Loucy (cell line): Measurements from ENCODE around the gene AKT1S1.

Experiments
- H2AFZ ChIP-seq: fragments of 200-600 bp; sonication (generic); 2 replicates; pipeline ENCODE4 v1.6.0; 2016; ENCODE audit warnings: antibody characterized with exemption, mild to moderate bottlenecking, low read length, moderate library complexity
- H3F3A ChIP-seq: fragments of 200-600 bp; 2 replicates; pipeline ENCODE4 v1.6.0; 2016; ENCODE audit warnings: antibody characterized with exemption, low read depth, mild to moderate bottlenecking
- H3K27me3 ChIP-seq: fragments of 200-600 bp; sonication (generic); 2 replicates; pipeline ENCODE4 v1.6.1; 2014; ENCODE audit warnings: low read length, mild to moderate bottlenecking; ENCODE audit not compliant: insufficient read depth, poor library complexity, severe bottlenecking
- H3K36me3 ChIP-seq: fragments of 200-600 bp; sonication (generic); 2 replicates; pipeline ENCODE4 v1.6.1; 2016; ENCODE audit warnings: low read length; ENCODE audit not compliant: insufficient read depth
- H3K4me1 ChIP-seq: fragments of 200-600 bp; sonication (generic); 2 replicates; pipeline ENCODE4 v1.5.1; 2014; ENCODE audit warnings: low read length, mild to moderate bottlenecking; ENCODE audit not compliant: insufficient read depth, poor library complexity, severe bottlenecking
- H3K4me2 ChIP-seq: fragments of 200-600 bp; sonication (generic); 2 replicates; pipeline ENCODE4 v1.6.0; 2014; ENCODE audit warnings: antibody characterized with exemption, low read length, low read depth, mild to moderate bottlenecking; ENCODE audit not compliant: poor library complexity, severe bottlenecking
- H3K4me3 ChIP-seq: fragments of 200-600 bp; sonication (generic); 2 replicates; pipeline ENCODE4 v1.5.1; 2014; ENCODE audit warnings: low read length, mild to moderate bottlenecking, mixed read lengths; ENCODE audit not compliant: poor library complexity, severe bottlenecking
- H3K79me2 ChIP-seq: fragments of 200-600 bp; sonication (generic); 2 replicates; pipeline ENCODE4 v1.6.1; 2014; ENCODE audit warnings: low read length; ENCODE audit not compliant: insufficient read depth
- H3K9ac ChIP-seq: fragments of 200-600 bp; sonication (generic); 2 replicates; pipeline ENCODE4 v1.6.0; 2014; ENCODE audit warnings: mild to moderate bottlenecking, low read depth, low read length, moderate library complexity; ENCODE audit not compliant: poor library complexity, severe bottlenecking
- H3K9me2 ChIP-seq: fragments of 200-600 bp; sonication (generic); replicated peaks from 2 replicates; pipeline ENCODE4 v1.6.1; 2016; ENCODE audit warnings: low read depth, low read length, mixed read lengths
- H3K9me3 ChIP-seq: fragments of 200-600 bp; sonication (generic); 2 replicates; pipeline ENCODE4 v1.6.1; 2014; ENCODE audit warnings: mild to moderate bottlenecking, antibody characterized with exemption, low read length, low read depth; ENCODE audit not compliant: insufficient read depth
- H4K20me1 ChIP-seq: fragments of 200-600 bp; sonication (generic); 2 replicates; pipeline ENCODE4 v1.6.0; 2014; ENCODE audit warnings: antibody characterized with exemption, low read length, mild to moderate bottlenecking; ENCODE audit not compliant: insufficient read depth, poor library complexity, severe bottlenecking
- EZH2phosphoT487 ChIP-seq: fragments of 200-600 bp; IDR thresholded peaks from 2 replicates; pipeline ENCODE4 v1.6.1; 2018; ENCODE audit warnings: antibody characterized with exemption, mild to moderate bottlenecking, moderate library complexity, borderline replicate concordance
- TF ChIP-seq, protein P1 (sequence below): fragments of 200-600 bp; sonication (generic); conservative IDR thresholded peaks from 2 replicates; pipeline ENCODE4 v1.5.1; 2014; ENCODE audit warnings: mild to moderate bottlenecking, antibody characterized with exemption, low read length

Gene AKT1S1

DNA sequence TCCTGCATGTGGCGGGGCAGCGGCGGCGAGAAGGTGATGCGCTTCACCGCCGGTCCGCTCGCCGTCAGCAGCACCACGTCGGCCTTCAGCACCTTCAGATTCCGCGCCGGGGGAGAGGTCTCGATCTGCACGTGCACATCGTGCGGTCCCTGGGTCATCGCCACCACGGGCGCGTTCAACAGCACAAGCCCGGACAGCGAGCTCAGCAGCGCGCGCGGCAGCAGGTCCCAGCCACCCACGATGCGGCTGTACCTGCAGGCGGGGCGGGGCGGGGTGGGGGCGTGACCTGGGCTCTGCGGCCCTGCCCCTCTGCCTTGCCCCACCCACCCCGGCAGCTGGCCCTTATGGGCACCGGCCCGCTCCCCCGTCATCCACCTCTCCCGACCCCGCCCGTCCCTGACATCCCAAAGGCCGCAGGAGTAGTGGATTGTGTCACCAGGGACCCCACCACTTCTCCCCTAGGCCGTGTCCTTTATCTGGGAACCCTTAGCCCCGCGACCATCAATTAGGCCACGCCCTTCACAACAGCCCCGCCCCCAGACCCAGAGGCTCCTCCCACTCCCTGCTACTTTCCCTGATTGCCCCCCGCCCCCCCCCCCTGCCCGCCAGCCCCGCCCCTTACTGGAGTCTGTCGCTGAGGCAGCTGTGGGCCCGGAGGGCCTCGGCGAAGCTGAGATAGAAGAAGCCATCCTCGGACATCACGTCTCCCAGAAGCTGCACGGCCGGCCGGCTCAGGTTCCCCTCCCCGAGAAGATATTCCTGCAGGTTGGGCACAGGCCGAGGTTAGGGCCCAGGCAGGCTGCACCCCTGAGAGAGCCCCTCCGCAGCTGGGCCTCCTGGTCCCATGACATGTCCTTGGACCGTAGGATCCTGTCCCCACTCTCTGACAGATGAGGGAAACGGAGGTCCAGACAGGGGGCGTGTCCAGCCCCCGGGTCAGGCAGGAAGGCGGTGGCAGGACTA lies 13.5 kb upstream of the AKT1S1 start:
- Histone ChIP-seq H3K9me2 (no peaks in the 10 kb centered on the region), H3K4me1 (peaks cover 1% of the 10 kb centered on the region), H3F3A (no peaks in the 10 kb centered on the region), H3K4me3 (no peak overlapping the region), H3K9me3 (no peaks in the 10 kb centered on the region), H4K20me1 (no peaks in the 10 kb centered on the region), H2AFZ (no peak overlapping the region), H3K9ac (no peak overlapping the region), H3K27me3 (no peaks in the 10 kb centered on the region), H3K4me2 (no peak overlapping the region), H3K79me2 (no peaks in the 10 kb centered on the region), H3K36me3 (no peaks in the 10 kb centered on the region)
- TF ChIP-seq, protein P1, sequence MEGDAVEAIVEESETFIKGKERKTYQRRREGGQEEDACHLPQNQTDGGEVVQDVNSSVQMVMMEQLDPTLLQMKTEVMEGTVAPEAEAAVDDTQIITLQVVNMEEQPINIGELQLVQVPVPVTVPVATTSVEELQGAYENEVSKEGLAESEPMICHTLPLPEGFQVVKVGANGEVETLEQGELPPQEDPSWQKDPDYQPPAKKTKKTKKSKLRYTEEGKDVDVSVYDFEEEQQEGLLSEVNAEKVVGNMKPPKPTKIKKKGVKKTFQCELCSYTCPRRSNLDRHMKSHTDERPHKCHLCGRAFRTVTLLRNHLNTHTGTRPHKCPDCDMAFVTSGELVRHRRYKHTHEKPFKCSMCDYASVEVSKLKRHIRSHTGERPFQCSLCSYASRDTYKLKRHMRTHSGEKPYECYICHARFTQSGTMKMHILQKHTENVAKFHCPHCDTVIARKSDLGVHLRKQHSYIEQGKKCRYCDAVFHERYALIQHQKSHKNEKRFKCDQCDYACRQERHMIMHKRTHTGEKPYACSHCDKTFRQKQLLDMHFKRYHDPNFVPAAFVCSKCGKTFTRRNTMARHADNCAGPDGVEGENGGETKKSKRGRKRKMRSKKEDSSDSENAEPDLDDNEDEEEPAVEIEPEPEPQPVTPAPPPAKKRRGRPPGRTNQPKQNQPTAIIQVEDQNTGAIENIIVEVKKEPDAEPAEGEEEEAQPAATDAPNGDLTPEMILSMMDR: no peak
- no peak for TF ChIP-seq EZH2phosphoT487

DNA sequence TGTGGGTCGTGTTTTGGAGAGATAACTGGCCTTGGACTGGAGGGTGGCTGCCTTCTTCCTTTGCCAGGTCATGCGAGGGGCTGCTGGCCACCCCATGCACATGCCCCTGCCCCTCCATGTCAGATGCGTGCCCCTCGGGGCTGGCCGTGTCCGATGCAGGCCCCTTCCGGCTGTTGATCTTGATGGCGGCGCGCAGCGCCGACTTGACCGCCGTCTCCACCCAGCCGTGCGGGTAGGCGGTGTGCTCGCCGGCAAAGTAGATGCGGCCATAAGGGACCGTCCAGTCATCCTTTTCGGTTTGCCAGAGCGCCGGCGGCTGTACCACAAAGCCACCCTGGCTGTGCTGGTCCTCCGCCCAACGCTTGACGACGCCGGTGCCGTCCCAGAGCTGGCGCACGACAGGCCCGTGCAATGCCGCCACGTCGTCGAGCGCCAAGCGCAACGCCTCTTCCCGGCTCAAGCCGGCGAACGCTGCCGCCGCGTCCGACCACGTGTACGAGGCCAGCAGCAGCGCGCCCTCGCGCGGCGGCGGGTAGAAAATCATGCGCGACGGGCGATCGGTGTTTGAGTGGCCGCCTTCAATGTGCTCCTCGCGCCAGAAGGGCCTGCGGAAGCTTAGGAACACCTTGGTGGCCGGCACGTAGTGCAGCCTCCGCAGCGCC lies 12.7 kb upstream of the AKT1S1 start:
- no peaks in the 10 kb centered on the region for H3K79me2 ChIP-seq
- no peak overlapping the region for H3K4me3 ChIP-seq
- H3K4me1 ChIP-seq: no peaks in the 10 kb centered on the region
- TF ChIP-seq, protein P1: no peak
- TF ChIP-seq EZH2phosphoT487: no peak
- H2AFZ ChIP-seq: no peak overlapping the region
- no peaks in the 10 kb centered on the region for H3F3A ChIP-seq
- H3K4me2 ChIP-seq: no peak overlapping the region
- H3K9me2 ChIP-seq: no peaks in the 10 kb centered on the region
- H3K36me3 ChIP-seq: no peaks in the 10 kb centered on the region; the same call in 1 of the 2 replicates
- no peak overlapping the region for H3K9ac ChIP-seq
- H4K20me1 ChIP-seq: no peaks in the 10 kb centered on the region
- no peaks in the 10 kb centered on the region for H3K27me3 ChIP-seq
- no peaks in the 10 kb centered on the region for H3K9me3 ChIP-seq

DNA sequence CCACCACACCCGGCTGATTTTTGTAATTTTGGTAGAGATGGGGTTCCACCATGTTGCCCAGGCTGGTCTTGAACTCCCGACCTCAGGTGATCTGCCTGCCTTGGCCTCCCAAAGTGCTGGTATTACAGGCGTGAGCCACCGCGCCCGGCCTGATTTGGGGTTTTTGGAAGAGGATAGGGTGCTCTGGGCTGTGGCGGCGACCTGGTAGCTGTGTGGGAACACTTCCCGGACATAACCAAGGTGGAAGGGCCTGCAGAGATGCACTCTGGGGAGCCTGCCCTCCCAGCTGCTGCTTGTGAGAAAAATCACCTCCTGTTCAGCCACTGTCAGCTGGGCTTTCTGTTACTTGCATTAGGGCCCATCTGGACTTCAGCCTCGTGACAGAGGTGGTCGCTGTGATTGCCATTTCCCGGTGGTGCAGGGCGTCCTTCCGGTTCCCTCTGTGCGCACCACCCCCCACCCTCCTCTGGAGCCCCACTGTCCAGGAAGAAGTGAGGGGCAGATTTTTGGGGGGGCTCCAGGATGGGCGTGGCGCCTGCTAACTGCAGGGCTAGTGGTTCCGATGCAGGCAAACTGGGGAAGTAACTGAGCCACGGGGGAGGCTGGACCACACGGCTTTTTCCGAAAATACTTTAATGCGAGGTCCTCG lies 12.0 kb upstream of the AKT1S1 start:
- Histone ChIP-seq H3K9me3 (no peaks in the 10 kb centered on the region), H3K9ac (no peak overlapping the region), H2AFZ (no peak overlapping the region), H3K4me1 (no peaks in the 10 kb centered on the region), H3K9me2 (no peaks in the 10 kb centered on the region), H3F3A (no peaks in the 10 kb centered on the region), H3K36me3 (peaks cover 5% of the 10 kb centered on the region; the same call in 1 of the 2 replicates), H3K79me2 (no peaks in the 10 kb centered on the region), H3K4me2 (no peak overlapping the region), H4K20me1 (no peaks in the 10 kb centered on the region), H3K27me3 (no peaks in the 10 kb centered on the region), H3K4me3 (no peak overlapping the region)
- TF ChIP-seq EZH2phosphoT487: no peak
- TF ChIP-seq, protein P1: no peak
